Measurements from ENCODE around the gene ENO4.

Gene ENO4

GRCh38 chr10:116892907-116893685 lies 43.8 kb downstream of the ENO4 start:
- Histone ChIP-seq H3K27ac (ENCODE audit: low read length) (no peak overlapping the region), H3K9me3 (ENCODE audit: control insufficient read depth, low read depth, low read length) (no peaks in the 10 kb centered on the region), H3K9ac (ENCODE audit: low read length) (no peak overlapping the region), H3K4me1 (ENCODE audit: control insufficient read depth, low read depth, low read length) (peaks cover 31% of the 10 kb centered on the region), H3K36me3 (ENCODE audit: control insufficient read depth, low read depth, low read length) (no peaks in the 10 kb centered on the region), H3K4me3 (ENCODE audit: low read length) (no peak overlapping the region), H3K27me3 (ENCODE audit: control insufficient read depth, insufficient read depth, low read length) (no peaks in the 10 kb centered on the region)

GRCh38 chr10:116893686-116894037 lies 44.4 kb downstream of the ENO4 start:
- H3K4me3 ChIP-seq (ENCODE audit: low read length): no peak overlapping the region
- no peak overlapping the region for H3K9ac ChIP-seq (ENCODE audit: low read length)
- H3K9me3 ChIP-seq (ENCODE audit: control insufficient read depth, low read depth, low read length): no peaks in the 10 kb centered on the region
- H3K4me1 ChIP-seq (ENCODE audit: control insufficient read depth, low read depth, low read length): peaks cover 25% of the 10 kb centered on the region
- H3K36me3 ChIP-seq (ENCODE audit: control insufficient read depth, low read depth, low read length): no peaks in the 10 kb centered on the region
- H3K27me3 ChIP-seq (ENCODE audit: control insufficient read depth, insufficient read depth, low read length): no peaks in the 10 kb centered on the region
- no peak overlapping the region for H3K27ac ChIP-seq (ENCODE audit: low read length)

GRCh38 chr10:116899626-116900025 lies 50.3 kb downstream of the ENO4 start:
- H3K9ac ChIP-seq (ENCODE audit: low read length): no peak overlapping the region
- no peak overlapping the region for H3K27ac ChIP-seq (ENCODE audit: low read length)
- no peak overlapping the region for H3K4me3 ChIP-seq (ENCODE audit: low read length)
- no peaks in the 10 kb centered on the region for H3K27me3 ChIP-seq (ENCODE audit: control insufficient read depth, insufficient read depth, low read length)
- no peaks in the 10 kb centered on the region for H3K9me3 ChIP-seq (ENCODE audit: control insufficient read depth, low read depth, low read length)
- H3K4me1 ChIP-seq (ENCODE audit: control insufficient read depth, low read depth, low read length): no peaks in the 10 kb centered on the region
- H3K36me3 ChIP-seq (ENCODE audit: control insufficient read depth, low read depth, low read length): no peaks in the 10 kb centered on the region

- no peaks in the 10 kb centered on the region for H3K4me1 ChIP-seq (ENCODE audit: control insufficient read depth, low read depth, low read length)
- no peaks in the 10 kb centered on the region for H3K36me3 ChIP-seq (ENCODE audit: control insufficient read depth, low read depth, low read length)
- H3K27ac ChIP-seq (ENCODE audit: low read length): no peak overlapping the region
- no peaks in the 10 kb centered on the region for H3K9me3 ChIP-seq (ENCODE audit: control insufficient read depth, low read depth, low read length)
- no peak overlapping the region for H3K4me3 ChIP-seq (ENCODE audit: low read length)
- no peak overlapping the region for H3K9ac ChIP-seq (ENCODE audit: low read length)
- no peaks in the 10 kb centered on the region for H3K27me3 ChIP-seq (ENCODE audit: control insufficient read depth, insufficient read depth, low read length)
Observed at GRCh38 chr10:116905845-116906210, 56.5 kb downstream of the ENO4 start.

GRCh38 chr10:116907245-116907987 lies 58.1 kb downstream of the ENO4 start:
- Histone ChIP-seq H3K4me3 (ENCODE audit: low read length) (no peak overlapping the region), H3K9ac (ENCODE audit: low read length) (no peak overlapping the region), H3K27me3 (ENCODE audit: control insufficient read depth, insufficient read depth, low read length) (no peaks in the 10 kb centered on the region), H3K27ac (ENCODE audit: low read length) (no peak overlapping the region), H3K4me1 (ENCODE audit: control insufficient read depth, low read depth, low read length) (no peaks in the 10 kb centered on the region), H3K36me3 (ENCODE audit: control insufficient read depth, low read depth, low read length) (no peaks in the 10 kb centered on the region), H3K9me3 (ENCODE audit: control insufficient read depth, low read depth, low read length) (no peaks in the 10 kb centered on the region)

- no peak overlapping the region for H3K27ac ChIP-seq (ENCODE audit: low read length)
- H3K4me1 ChIP-seq (ENCODE audit: control insufficient read depth, low read depth, low read length): no peaks in the 10 kb centered on the region
- H3K27me3 ChIP-seq (ENCODE audit: control insufficient read depth, insufficient read depth, low read length): no peaks in the 10 kb centered on the region
- H3K36me3 ChIP-seq (ENCODE audit: control insufficient read depth, low read depth, low read length): no peaks in the 10 kb centered on the region
- H3K4me3 ChIP-seq (ENCODE audit: low read length): no peak overlapping the region
- no peaks in the 10 kb centered on the region for H3K9me3 ChIP-seq (ENCODE audit: control insufficient read depth, low read depth, low read length)
- H3K9ac ChIP-seq (ENCODE audit: low read length): no peak overlapping the region
Observed at GRCh38 chr10:116909307-116909706, 60.0 kb downstream of the ENO4 start.

GRCh38 chr10:116910910-116911309 lies 61.6 kb downstream of the ENO4 start:
- H3K4me3 ChIP-seq (ENCODE audit: low read length): no peak overlapping the region
- H3K27me3 ChIP-seq (ENCODE audit: control insufficient read depth, insufficient read depth, low read length): no peaks in the 10 kb centered on the region
- H3K9me3 ChIP-seq (ENCODE audit: control insufficient read depth, low read depth, low read length): no peaks in the 10 kb centered on the region
- H3K27ac ChIP-seq (ENCODE audit: low read length): no peak overlapping the region
- no peaks in the 10 kb centered on the region for H3K4me1 ChIP-seq (ENCODE audit: control insufficient read depth, low read depth, low read length)
- H3K36me3 ChIP-seq (ENCODE audit: control insufficient read depth, low read depth, low read length): no peaks in the 10 kb centered on the region
- no peak overlapping the region for H3K9ac ChIP-seq (ENCODE audit: low read length)

GRCh38 chr10:116912162-116912561 lies 62.9 kb downstream of the ENO4 start:
- H3K27ac ChIP-seq (ENCODE audit: low read length): no peak overlapping the region
- H3K4me3 ChIP-seq (ENCODE audit: low read length): no peak overlapping the region
- no peaks in the 10 kb centered on the region for H3K4me1 ChIP-seq (ENCODE audit: control insufficient read depth, low read depth, low read length)
- H3K36me3 ChIP-seq (ENCODE audit: control insufficient read depth, low read depth, low read length): no peaks in the 10 kb centered on the region
- H3K9ac ChIP-seq (ENCODE audit: low read length): no peak overlapping the region
- no peaks in the 10 kb centered on the region for H3K9me3 ChIP-seq (ENCODE audit: control insufficient read depth, low read depth, low read length)
- H3K27me3 ChIP-seq (ENCODE audit: control insufficient read depth, insufficient read depth, low read length): no peaks in the 10 kb centered on the region

GRCh38 chr10:116913695-116914094 lies 64.4 kb downstream of the ENO4 start:
- no peaks in the 10 kb centered on the region for H3K36me3 ChIP-seq (ENCODE audit: control insufficient read depth, low read depth, low read length)
- H3K9ac ChIP-seq (ENCODE audit: low read length): no peak overlapping the region
- H3K9me3 ChIP-seq (ENCODE audit: control insufficient read depth, low read depth, low read length): no peaks in the 10 kb centered on the region
- H3K27me3 ChIP-seq (ENCODE audit: control insufficient read depth, insufficient read depth, low read length): no peaks in the 10 kb centered on the region
- no peak overlapping the region for H3K4me3 ChIP-seq (ENCODE audit: low read length)
- no peaks in the 10 kb centered on the region for H3K4me1 ChIP-seq (ENCODE audit: control insufficient read depth, low read depth, low read length)
- H3K27ac ChIP-seq (ENCODE audit: low read length): no peak overlapping the region

- H3K27me3 ChIP-seq (ENCODE audit: control insufficient read depth, insufficient read depth, low read length): no peaks in the 10 kb centered on the region
- no peak overlapping the region for H3K9ac ChIP-seq (ENCODE audit: low read length)
- H3K9me3 ChIP-seq (ENCODE audit: control insufficient read depth, low read depth, low read length): no peaks in the 10 kb centered on the region
- no peaks in the 10 kb centered on the region for H3K36me3 ChIP-seq (ENCODE audit: control insufficient read depth, low read depth, low read length)
- no peaks in the 10 kb centered on the region for H3K4me1 ChIP-seq (ENCODE audit: control insufficient read depth, low read depth, low read length)
- H3K27ac ChIP-seq (ENCODE audit: low read length): no peak overlapping the region
- no peak overlapping the region for H3K4me3 ChIP-seq (ENCODE audit: low read length)
Observed at GRCh38 chr10:116915340-116915739, 66.0 kb downstream of the ENO4 start.

GRCh38 chr10:116917481-116917880 lies 68.2 kb downstream of the ENO4 start:
- Histone ChIP-seq H3K4me1 (ENCODE audit: control insufficient read depth, low read depth, low read length) (no peaks in the 10 kb centered on the region), H3K4me3 (ENCODE audit: low read length) (no peak overlapping the region), H3K36me3 (ENCODE audit: control insufficient read depth, low read depth, low read length) (no peaks in the 10 kb centered on the region), H3K27me3 (ENCODE audit: control insufficient read depth, insufficient read depth, low read length) (no peaks in the 10 kb centered on the region), H3K9ac (ENCODE audit: low read length) (no peak overlapping the region), H3K27ac (ENCODE audit: low read length) (no peak overlapping the region), H3K9me3 (ENCODE audit: control insufficient read depth, low read depth, low read length) (no peaks in the 10 kb centered on the region)

- no peaks in the 10 kb centered on the region for H3K36me3 ChIP-seq (ENCODE audit: control insufficient read depth, low read depth, low read length)
- H3K27ac ChIP-seq (ENCODE audit: low read length): no peak overlapping the region
- H3K4me1 ChIP-seq (ENCODE audit: control insufficient read depth, low read depth, low read length): no peaks in the 10 kb centered on the region
- H3K4me3 ChIP-seq (ENCODE audit: low read length): no peak overlapping the region
- H3K9ac ChIP-seq (ENCODE audit: low read length): no peak overlapping the region
- no peaks in the 10 kb centered on the region for H3K9me3 ChIP-seq (ENCODE audit: control insufficient read depth, low read depth, low read length)
- no peaks in the 10 kb centered on the region for H3K27me3 ChIP-seq (ENCODE audit: control insufficient read depth, insufficient read depth, low read length)
Observed at GRCh38 chr10:116918583-116918982, 69.3 kb downstream of the ENO4 start.
